Stimulated activated CD4-positive, alpha-beta T cell treated with anti-CD3 and anti-CD28 coated beads, Interleukin-1b, Interleukin-23, amount 100 ng/mL, for 24 hours (primary cell): ENCODE measurements around the gene AMOTL2.
A peak's percentile ranks its signal among the peaks of the same experiment; 100 is the strongest.

Experiments
- DNase-seq, 4 experiments: peaks; one replicate each; pipeline ENCODE4 v3.0.0-alpha.2; 2020; ENCODE audit warnings: low read depth in 4 of 4, low spot score in 1 of 4

AMOTL2 gene

GRCh38 chr3:134374105-134374790 is at the start of gene AMOTL2:
Gene AMOTL2 (minus strand): TSS chr3:134374447. CDS start chr3:134371433, 3,014 bp downstream.
- peak in 1 of 4 experiments; percentile 14 for DNase-seq

- DNase-seq: no peak
These were observed 48.9 kb upstream of the AMOTL2 start for GRCh38 chr3:134423153-134423552.

- no peak for DNase-seq
These were observed 45.7 kb upstream of the AMOTL2 start for GRCh38 chr3:134419960-134420321.

GRCh38 chr3:134419214-134419959 is 45.1 kb upstream of the AMOTL2 start:
- no peak for DNase-seq

- DNase-seq: no peak
These were observed 34.8 kb upstream of the AMOTL2 start for GRCh38 chr3:134409041-134409440.

GRCh38 chr3:134407239-134407625 is 33.0 kb upstream of the AMOTL2 start:
- DNase-seq: no peak

- DNase-seq: no peak
These were observed 32.3 kb upstream of the AMOTL2 start for GRCh38 chr3:134406331-134407238.

GRCh38 chr3:134404366-134404885 is 30.2 kb upstream of the AMOTL2 start:
- DNase-seq: no peak

GRCh38 chr3:134397755-134398154 is 23.5 kb upstream of the AMOTL2 start:
- no peak for DNase-seq

GRCh38 chr3:134395103-134395502 is 20.9 kb upstream of the AMOTL2 start:
- no peak for DNase-seq

GRCh38 chr3:134394380-134394779 is 20.1 kb upstream of the AMOTL2 start:
- DNase-seq: no peak

- no peak for DNase-seq
These were observed 18.8 kb upstream of the AMOTL2 start for GRCh38 chr3:134393074-134393473.

- DNase-seq: no peak
These were observed 18.2 kb upstream of the AMOTL2 start for GRCh38 chr3:134392336-134392983.

- no peak for DNase-seq
These were observed 15.6 kb upstream of the AMOTL2 start for GRCh38 chr3:134389865-134390264.

- DNase-seq: no peak
These were observed 14.7 kb upstream of the AMOTL2 start for GRCh38 chr3:134388788-134389485.

- DNase-seq: no peak
These were observed 14.0 kb upstream of the AMOTL2 start for GRCh38 chr3:134388292-134388691.

- no peak for DNase-seq
These were observed 13.0 kb upstream of the AMOTL2 start for GRCh38 chr3:134387293-134387692.

GRCh38 chr3:134384963-134385362 is 10.7 kb upstream of the AMOTL2 start:
- no peak for DNase-seq

- no peak for DNase-seq
These were observed 7.7 kb upstream of the AMOTL2 start for GRCh38 chr3:134381831-134382442.

GRCh38 chr3:134381076-134381475 is 6.8 kb upstream of the AMOTL2 start:
- DNase-seq: no peak
